Stimulated activated naive CD8-positive, alpha-beta T cell treated with anti-CD3 and anti-CD28 coated beads, Interleukin-15, Interleukin-2, amounts not matched to agents 100 U/mL and 50 U/mL, for 24 hours (primary cell): Measurements from ENCODE around the gene ITGA2.
A peak's percentile ranks its signal among the peaks of the same experiment; 100 is the strongest.

Source experiments
- ATAC-seq: fragments of 150-1000 bp; cut with Tn5 transposase; one replicate; pipeline ENCODE4 v1.10.0; 2021
- DNase-seq: peaks from one replicate; pipeline ENCODE4 v3.0.0; 2021

ITGA2 gene

GRCh38 chr5:53017794-53018391, 28.7 kb downstream of the ITGA2 start:
- no peak for DNase-seq
- no peak for ATAC-seq

- DNase-seq (no peak), ATAC-seq (no peak)
These were observed 30.2 kb downstream of the ITGA2 start for GRCh38 chr5:53019320-53019719.

GRCh38 chr5:53022930-53023511, 33.9 kb downstream of the ITGA2 start:
- ATAC-seq, result no peak
- no peak for DNase-seq

- DNase-seq, result no peak
- peak; percentile 86 for ATAC-seq
These were observed 34.8 kb downstream of the ITGA2 start for GRCh38 chr5:53023969-53024368.

- ATAC-seq, result no peak
- DNase-seq, result no peak
These were observed 35.4 kb downstream of the ITGA2 start for GRCh38 chr5:53024535-53024934.

GRCh38 chr5:53025487-53025886, 36.3 kb downstream of the ITGA2 start:
- DNase-seq (no peak), ATAC-seq (no peak)

- DNase-seq, result no peak
- no peak for ATAC-seq
These were observed 38.8 kb downstream of the ITGA2 start for GRCh38 chr5:53027913-53028312.

GRCh38 chr5:53029608-53030007, 40.5 kb downstream of the ITGA2 start:
- peak; percentile 19 for ATAC-seq

GRCh38 chr5:53030893-53031292, 41.7 kb downstream of the ITGA2 start:
- ATAC-seq (no peak), DNase-seq (no peak)

More at GRCh38 chr5:53029608-53030007, 40.5 kb downstream of the ITGA2 start:
- DNase-seq, result no peak

- DNase-seq (peak; percentile 41), ATAC-seq (peak; percentile 88)
These were observed 42.5 kb downstream of the ITGA2 start for GRCh38 chr5:53031695-53032096.

- ATAC-seq, result no peak
- no peak for DNase-seq
These were observed 43.0 kb downstream of the ITGA2 start for GRCh38 chr5:53032188-53032587.

- no peak for DNase-seq
- no peak for ATAC-seq
These were observed 45.7 kb downstream of the ITGA2 start for GRCh38 chr5:53034832-53035231.

- DNase-seq (no peak), ATAC-seq (no peak)
These were observed 46.8 kb downstream of the ITGA2 start for GRCh38 chr5:53035868-53036381.

- ATAC-seq, result peak; percentile 58
- DNase-seq, result no peak
These were observed 48.1 kb downstream of the ITGA2 start for GRCh38 chr5:53037141-53037859.

GRCh38 chr5:53038196-53038847, 49.2 kb downstream of the ITGA2 start:
- ATAC-seq (no peak), DNase-seq (no peak)

- no peak for DNase-seq
- ATAC-seq, result no peak
These were observed 50.7 kb downstream of the ITGA2 start for GRCh38 chr5:53039855-53040254.

- no peak for DNase-seq
- peak; percentile 92 for ATAC-seq
These were observed 52.0 kb downstream of the ITGA2 start for GRCh38 chr5:53041071-53041692.

- DNase-seq, result no peak
- no peak for ATAC-seq
These were observed 52.6 kb downstream of the ITGA2 start for GRCh38 chr5:53041740-53042139.

GRCh38 chr5:53045263-53045662, 56.1 kb downstream of the ITGA2 start:
- DNase-seq (no peak), ATAC-seq (no peak)

- ATAC-seq, result no peak
These were observed 59.1 kb downstream of the ITGA2 start for GRCh38 chr5:53048248-53048647.

GRCh38 chr5:53052499-53052898, 63.3 kb downstream of the ITGA2 start:
- DNase-seq, result no peak
- no peak for ATAC-seq

More at GRCh38 chr5:53048248-53048647, 59.1 kb downstream of the ITGA2 start:
- DNase-seq, result no peak

- DNase-seq, result no peak
- no peak for ATAC-seq
These were observed 64.2 kb downstream of the ITGA2 start for GRCh38 chr5:53053364-53053763.
